NB4 (cell line): Measurements from ENCODE around the gene TMC2.
A peak's percentile ranks its signal among the peaks of the same experiment; 100 is the strongest.
"Not testable (repeated sequence)": the region's sequence is repeated elsewhere in the genome, so short reads cannot be mapped to it uniquely, and the experiment has no call there.

Experiments
- DNase-seq: peaks from one replicate; pipeline ENCODE4 v3.0.0; 2010; ENCODE audit warnings: low read depth
- H3K4me3 ChIP-seq: one replicate; pipeline ENCODE4 v1.5.1; 2011; ENCODE audit warnings: mild to moderate bottlenecking, low read depth, low read length, moderate library complexity
- CTCF ChIP-seq: IDR thresholded peaks from one replicate; pipeline ENCODE4 v1.5.1; 2012; ENCODE audit warnings: low read depth, low read length
- MAX ChIP-seq: IDR thresholded peaks from 2 replicates; pipeline ENCODE4 v1.6.1; 2011; ENCODE audit warnings: low read depth, low read length
- MYC ChIP-seq: IDR thresholded peaks from 2 replicates; pipeline ENCODE4 v1.6.1; 2011; ENCODE audit warnings: low read depth, low read length
- POLR2A ChIP-seq: IDR thresholded peaks from 2 replicates; pipeline ENCODE4 v1.6.1; 2011; ENCODE audit warnings: mild to moderate bottlenecking; ENCODE audit not compliant: insufficient read length; ENCODE audit errors: extremely low read depth

Gene TMC2

GRCh38 chr20:2519115-2519809 lies 17.1 kb upstream of the TMC2 start:
- DNase-seq: no peak
- no peak overlapping the region for H3K4me3 ChIP-seq
- TF ChIP-seq MAX: no peak
- no peak for TF ChIP-seq POLR2A
- TF ChIP-seq CTCF: no peak
- no peak for TF ChIP-seq MYC

GRCh38 chr20:2520617-2521016 lies 15.8 kb upstream of the TMC2 start:
- TF ChIP-seq MAX (no peak), MYC (no peak), CTCF (no peak), POLR2A (no peak)
- no peak overlapping the region for H3K4me3 ChIP-seq
- no peak for DNase-seq

GRCh38 chr20:2521369-2522305 lies 14.7 kb upstream of the TMC2 start:
- no peak overlapping the region for H3K4me3 ChIP-seq
- DNase-seq: peak; percentile 68
- TF ChIP-seq MAX (no peak), MYC (no peak), POLR2A (no peak), CTCF (peak; percentile 94)

GRCh38 chr20:2522826-2523429 lies 13.4 kb upstream of the TMC2 start:
- not testable (repeated sequence) for H3K4me3 ChIP-seq, DNase-seq

- H3K4me3 ChIP-seq: peak overlapping the region; percentile 61
- peak; percentile 88 for DNase-seq
- peak; percentile 11; the same call in 1 of the 2 replicates for TF ChIP-seq MAX
- no peak for TF ChIP-seq MYC
- TF ChIP-seq POLR2A: no peak
- peak; percentile 89 for TF ChIP-seq CTCF
Observed at GRCh38 chr20:2523919-2524708, 12.3 kb upstream of the TMC2 start.
